MCF 10A (cell line): ENCODE data around the gene LPAR5. TPM values are rescaled to one million over a fixed set of nuclear protein-coding genes. Genes with fewer than 3 reads are reported as not detected.

Source experiments
- BruUV-seq: library from RNA; stranded (reverse); fragments of 400-500 nt; replicated peaks from 2 replicates; lab custom pipeline; 2021; lab: Mats Ljungman, UMichigan
- CTCF ChIA-PET: fragments of 300-600 bp; sonication (Branson Sonifier 250); formaldehyde crosslinking; extraction: SDS; loops from one replicate; lab custom pipeline; 2021; ENCODE audit warnings: antibody characterized with exemption, inconsistent platforms; lab: Yijun Ruan, JAX
- POLR2A ChIA-PET: fragments of 300-600, 350-650 bp; sonication (Branson Sonifier 250); formaldehyde crosslinking; extraction: SDS; loops from one replicate; lab custom pipeline; 2020; ENCODE audit warnings: antibody characterized with exemption, inconsistent platforms; lab: Yijun Ruan, JAX
- DNase-seq: peaks from one replicate; pipeline ENCODE4 v3.0.0-alpha.2; 2018; ENCODE audit not compliant: unreplicated experiment
- H3K27ac Mint-ChIP-seq: one replicate; pipeline ENCODE4 v1.8.0; 2022; ENCODE audit warnings: mild to moderate bottlenecking, low read depth, mixed read lengths; ENCODE audit not compliant: unreplicated experiment
- H3K27me3 Mint-ChIP-seq: one replicate; pipeline ENCODE4 v1.8.0; 2022; ENCODE audit warnings: mixed read lengths; ENCODE audit not compliant: insufficient read depth, unreplicated experiment
- H3K36me3 Mint-ChIP-seq: one replicate; pipeline ENCODE4 v1.8.0; 2022; ENCODE audit warnings: mild to moderate bottlenecking, moderate library complexity, mixed read lengths; ENCODE audit not compliant: insufficient read depth, unreplicated experiment
- H3K4me1 Mint-ChIP-seq: one replicate; pipeline ENCODE4 v1.8.0; 2022; ENCODE audit warnings: mixed read lengths; ENCODE audit not compliant: insufficient read depth, unreplicated experiment
- H3K4me3 Mint-ChIP-seq: one replicate; pipeline ENCODE4 v1.8.0; 2022; ENCODE audit warnings: mild to moderate bottlenecking, moderate library complexity, mixed read lengths; ENCODE audit not compliant: unreplicated experiment
- H3K9me3 Mint-ChIP-seq: one replicate; pipeline ENCODE4 v1.8.0; 2022; ENCODE audit warnings: mixed read lengths; ENCODE audit not compliant: unreplicated experiment
- CTCF ChIP-seq: fragments of 200-600 bp; IDR thresholded peaks from one replicate; pipeline ENCODE4 v1.8.0; 2022; ENCODE audit warnings: antibody characterized with exemption, mild to moderate bottlenecking; ENCODE audit not compliant: unreplicated experiment
- intact Hi-C: fragments of 100-400 bp; cut with micrococcal nuclease; formaldehyde crosslinking; loops from 2 replicates; pipeline ENCODE4 v1.14.1; 2022
- total RNA-seq: library from RNA; stranded (reverse); gene quantifications from 2 replicates; pipeline ENCODE4 v1.2.3, GENCODE V29; 2022

Gene LPAR5
- total RNA-seq, 1 experiment from 2014 or later, result 2.7 TPM

GRCh38 chr12:6618483-6619225 lies 17.1 kb downstream of the LPAR5 start:
- Mint-ChIP-seq H3K36me3 (no peaks in the 10 kb centered on the region), H3K4me1 (peaks cover 12% of the 10 kb centered on the region), H3K27ac (no peak overlapping the region), H3K4me3 (no peak overlapping the region), H3K9me3 (no peaks in the 10 kb centered on the region), H3K27me3 (no peaks in the 10 kb centered on the region)
- no peak for DNase-seq
- intact Hi-C loops, result no loop called here
- CTCF ChIA-PET, result interaction anchor here (0.6 to 1.8 kb wide), 15 partner anchors 9 to 254 kb away, joined by 3 to 10 read pairs (median 3); partner anchors contain the start of genes COPS7A, LPAR5, SPSB2 and ZNF384
- POLR2A ChIA-PET, result no interaction called here
- TF ChIP-seq CTCF, result no peak
- BruUV-seq, result no TSS peak

- no peaks in the 10 kb centered on the region for H3K36me3 Mint-ChIP-seq
- intact Hi-C loops, result loop anchor here (2.0 kb wide), 1 partner anchor 137 kb away; the partner anchor contains the start of gene MLF2
- H3K27me3 Mint-ChIP-seq, result no peaks in the 10 kb centered on the region
- BruUV-seq, result no TSS peak
- H3K4me1 Mint-ChIP-seq, result peaks cover 32% of the 10 kb centered on the region
- no peak for DNase-seq
- ChIA-PET POLR2A (interaction anchor here (1.5 kb wide), 1 partner anchor 145 kb away, joined by 3 read pairs; the partner anchor contains the start of gene VAMP1), CTCF (interaction anchor here (0.7 to 1.4 kb wide), 8 partner anchors 29 to 218 kb away, joined by 3 to 6 read pairs (median 4); partner anchors contain the start of gene MLF2)
- no peaks in the 10 kb centered on the region for H3K9me3 Mint-ChIP-seq
- no peak overlapping the region for H3K4me3 Mint-ChIP-seq
- TF ChIP-seq CTCF, result no peak
- no peak overlapping the region for H3K27ac Mint-ChIP-seq
These were observed 20.0 kb downstream of the LPAR5 start for GRCh38 chr12:6615802-6616201.

GRCh38 chr12:6614513-6615172 lies 21.1 kb downstream of the LPAR5 start:
- ChIA-PET CTCF (interaction anchor here (0.7 to 2.2 kb wide), 5 partner anchors 60 to 211 kb away, joined by 4 to 8 read pairs (median 5); partner anchors contain the start of gene MLF2), POLR2A (interaction anchor here (0.6 to 2.6 kb wide), 5 partner anchors 19 to 144 kb away, joined by 3 to 17 read pairs (median 3); partner anchors contain the start of genes VAMP1 and ZNF384)
- no peaks in the 10 kb centered on the region for H3K27me3 Mint-ChIP-seq
- peak overlapping the region; percentile 90 for H3K27ac Mint-ChIP-seq
- intact Hi-C loops, result loop anchor here (1.0 kb wide), 1 partner anchor 211 kb away; no protein-coding TSS in a partner anchor
- no peak overlapping the region for H3K4me3 Mint-ChIP-seq
- no peaks in the 10 kb centered on the region for H3K36me3 Mint-ChIP-seq
- TF ChIP-seq CTCF, result no peak
- H3K9me3 Mint-ChIP-seq, result no peaks in the 10 kb centered on the region
- DNase-seq, result no peak
- no TSS peak for BruUV-seq
- peaks cover 32% of the 10 kb centered on the region for H3K4me1 Mint-ChIP-seq
